ENCODE measurements around the gene NEDD8.

DNA sequence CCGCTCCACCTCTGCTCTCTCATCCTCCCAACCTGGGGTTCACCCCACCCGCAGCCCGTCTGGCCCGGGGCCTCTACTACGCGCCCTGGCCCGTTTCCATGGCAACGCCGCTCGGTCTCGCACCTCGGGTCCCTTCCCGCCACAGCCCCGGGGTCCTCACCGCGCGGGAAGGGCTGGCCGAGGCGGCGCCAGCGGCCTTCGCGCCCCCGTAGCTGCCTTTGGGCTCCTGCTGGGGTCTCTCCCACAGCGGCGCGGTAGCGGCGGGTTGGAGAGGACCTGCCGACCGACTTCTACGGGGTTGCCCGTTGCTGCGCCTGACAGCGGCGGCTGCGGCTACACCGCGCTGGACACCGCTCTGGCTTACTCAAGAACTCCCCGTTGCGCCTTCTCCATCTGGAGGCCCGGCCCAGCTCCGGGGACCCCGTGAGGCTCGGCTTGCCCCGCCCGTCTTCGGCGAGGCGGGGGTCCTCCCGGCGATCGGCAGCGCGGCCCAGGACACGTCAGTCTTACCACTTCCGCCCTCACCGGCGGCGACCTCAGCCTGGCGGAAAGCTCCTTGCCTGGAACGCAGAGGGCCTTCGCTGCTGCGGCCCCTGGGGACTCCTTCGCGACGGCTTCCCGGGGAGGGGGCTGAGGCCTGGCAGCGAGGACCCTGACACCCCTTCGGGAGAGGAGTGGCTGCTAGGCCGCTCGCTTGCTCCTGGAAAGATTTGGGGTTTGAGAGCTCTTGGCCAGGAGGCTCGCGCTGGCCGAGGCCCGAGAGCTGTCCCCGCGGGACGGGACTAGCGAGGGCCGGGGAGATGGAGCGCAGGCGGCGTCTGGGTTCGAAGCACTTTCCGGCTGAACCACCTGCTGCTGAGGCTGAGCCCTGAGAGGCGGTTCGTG, 36.7 kb downstream of the NEDD8 start, which contains the start of gene TM9SF1:
- TF ChIP-seq, protein P1, sequence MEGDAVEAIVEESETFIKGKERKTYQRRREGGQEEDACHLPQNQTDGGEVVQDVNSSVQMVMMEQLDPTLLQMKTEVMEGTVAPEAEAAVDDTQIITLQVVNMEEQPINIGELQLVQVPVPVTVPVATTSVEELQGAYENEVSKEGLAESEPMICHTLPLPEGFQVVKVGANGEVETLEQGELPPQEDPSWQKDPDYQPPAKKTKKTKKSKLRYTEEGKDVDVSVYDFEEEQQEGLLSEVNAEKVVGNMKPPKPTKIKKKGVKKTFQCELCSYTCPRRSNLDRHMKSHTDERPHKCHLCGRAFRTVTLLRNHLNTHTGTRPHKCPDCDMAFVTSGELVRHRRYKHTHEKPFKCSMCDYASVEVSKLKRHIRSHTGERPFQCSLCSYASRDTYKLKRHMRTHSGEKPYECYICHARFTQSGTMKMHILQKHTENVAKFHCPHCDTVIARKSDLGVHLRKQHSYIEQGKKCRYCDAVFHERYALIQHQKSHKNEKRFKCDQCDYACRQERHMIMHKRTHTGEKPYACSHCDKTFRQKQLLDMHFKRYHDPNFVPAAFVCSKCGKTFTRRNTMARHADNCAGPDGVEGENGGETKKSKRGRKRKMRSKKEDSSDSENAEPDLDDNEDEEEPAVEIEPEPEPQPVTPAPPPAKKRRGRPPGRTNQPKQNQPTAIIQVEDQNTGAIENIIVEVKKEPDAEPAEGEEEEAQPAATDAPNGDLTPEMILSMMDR (IDR thresholded peaks at IDR 0.05; ENCODE audit: insufficient read depth, low read length, poor library complexity, severe bottlenecking) = no peak
- no peak for TF ChIP-seq EZH2phosphoT487 (conservative IDR thresholded peaks at IDR 0.05; ENCODE audit: low read length)

All from SU-DHL-6 (cell line).